Fibroblast of peridontal ligament (primary cell): Measurements from ENCODE around the gene CD247.
A peak's percentile ranks its signal among the peaks of the same experiment; 100 is the strongest.
"Not testable (repeated sequence)": the region's sequence is repeated elsewhere in the genome, so short reads cannot be mapped to it uniquely, and the experiment has no call there.

Experiments
- DNase-seq: peaks from one replicate; pipeline ENCODE4 v3.0.0-alpha.2; 2010; ENCODE audit errors: extremely low read depth

The CD247 gene

GRCh38 chr1:167518331-167518700 lies at the start of gene CD247:
TSS of gene CD247 (minus strand) at chr1:167518529. CDS start at chr1:167518465, 64 bp downstream.
- no peak for DNase-seq

GRCh38 chr1:167567663-167568062 lies 49.3 kb upstream of the CD247 start:
- no peak for DNase-seq

DNA sequence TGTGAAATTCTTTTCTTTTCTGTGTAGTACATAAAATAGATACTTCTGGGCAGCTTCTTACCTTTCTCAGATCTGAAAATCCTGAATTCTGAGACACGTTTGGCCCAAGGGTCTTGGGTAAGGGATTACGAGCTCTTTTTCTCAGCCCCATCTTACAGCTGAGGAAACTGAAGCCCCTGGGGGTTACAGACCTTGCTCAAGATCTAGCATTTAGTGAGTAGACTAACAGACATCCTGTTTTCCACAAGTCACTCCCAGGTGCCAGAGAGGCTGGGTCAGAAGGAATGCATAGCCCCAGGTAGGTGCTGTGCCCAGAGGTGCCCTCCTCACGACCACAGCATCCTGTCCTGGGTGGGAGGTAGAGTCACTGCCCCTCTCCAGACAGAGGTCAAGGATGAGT lies 48.4 kb upstream of the CD247 start:
- DNase-seq, result no peak

DNA sequence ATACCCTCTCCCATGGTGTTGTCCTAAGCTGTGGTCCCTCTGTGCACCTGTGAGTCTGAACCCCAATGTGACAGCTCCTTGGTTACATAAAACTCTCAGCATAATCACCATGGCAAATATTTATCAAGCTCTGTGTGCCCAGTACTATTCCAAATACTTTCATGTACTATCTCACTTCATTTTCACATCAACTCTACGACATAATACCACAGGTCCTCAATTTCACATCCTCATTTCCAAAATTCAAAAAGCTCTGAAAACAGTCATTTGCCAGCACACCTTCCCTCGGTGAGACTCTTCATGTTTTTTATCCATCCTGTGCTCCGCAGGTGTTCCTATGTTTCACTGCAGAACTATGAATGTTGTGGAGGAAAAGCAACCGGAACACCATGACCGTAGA lies 47.6 kb upstream of the CD247 start:
- DNase-seq, result no peak

DNA sequence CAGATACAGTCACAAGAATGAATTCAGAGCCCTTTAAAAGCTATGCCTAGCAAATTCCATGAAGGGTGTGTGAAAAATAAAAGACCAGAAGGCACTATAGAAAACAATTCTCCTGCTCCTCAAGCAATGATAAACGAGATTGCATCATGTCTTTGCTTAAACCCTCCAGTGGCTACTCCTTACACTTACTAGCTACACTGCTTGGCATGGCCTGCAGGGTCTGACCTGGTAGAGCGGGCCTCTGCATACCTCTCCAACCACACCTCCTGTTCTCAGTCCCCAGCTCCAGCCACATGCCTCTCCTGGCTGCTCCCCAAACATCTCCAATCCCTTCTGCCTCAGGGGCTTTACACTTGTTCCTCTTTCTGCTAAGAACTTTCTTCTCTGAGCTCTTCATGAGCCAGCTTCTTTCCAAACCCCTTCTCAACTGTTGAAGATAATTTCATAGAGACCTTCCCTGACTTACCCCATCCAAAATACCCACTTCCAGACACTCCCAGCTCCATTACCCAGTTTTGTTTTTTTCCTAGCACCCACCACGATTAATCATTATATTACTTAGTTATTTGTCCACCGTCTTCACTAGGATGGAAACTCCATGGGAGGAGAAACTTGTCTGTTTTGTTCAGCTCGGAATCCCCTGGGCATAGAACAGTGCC lies 46.4 kb upstream of the CD247 start:
- no peak for DNase-seq

GRCh38 chr1:167563579-167564246 lies 45.4 kb upstream of the CD247 start:
- no peak for DNase-seq

DNA sequence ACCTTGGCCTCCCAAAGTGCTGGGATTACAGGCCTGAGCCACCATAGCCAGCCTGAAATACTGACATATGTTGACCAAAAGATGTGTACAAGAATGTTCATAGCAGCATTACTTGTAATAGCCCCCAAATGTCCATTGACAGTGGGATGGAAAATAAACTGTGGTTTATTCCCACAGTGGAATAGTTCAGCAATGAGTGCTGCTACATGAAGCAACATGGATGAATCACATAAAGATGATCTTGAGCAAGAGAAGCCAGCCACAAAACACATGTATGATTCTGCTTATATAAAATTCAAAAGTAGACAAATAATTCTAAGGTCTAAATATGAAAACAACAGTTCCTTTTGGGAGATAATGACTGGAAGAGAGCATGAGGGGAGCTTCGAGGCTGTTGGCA lies 44.4 kb upstream of the CD247 start:
- peak; percentile 78 for DNase-seq

GRCh38 chr1:167561753-167562152 lies 43.4 kb upstream of the CD247 start:
- DNase-seq, result no peak

GRCh38 chr1:167555971-167556714 lies 37.8 kb upstream of the CD247 start:
- DNase-seq, result peak; percentile 85

DNA sequence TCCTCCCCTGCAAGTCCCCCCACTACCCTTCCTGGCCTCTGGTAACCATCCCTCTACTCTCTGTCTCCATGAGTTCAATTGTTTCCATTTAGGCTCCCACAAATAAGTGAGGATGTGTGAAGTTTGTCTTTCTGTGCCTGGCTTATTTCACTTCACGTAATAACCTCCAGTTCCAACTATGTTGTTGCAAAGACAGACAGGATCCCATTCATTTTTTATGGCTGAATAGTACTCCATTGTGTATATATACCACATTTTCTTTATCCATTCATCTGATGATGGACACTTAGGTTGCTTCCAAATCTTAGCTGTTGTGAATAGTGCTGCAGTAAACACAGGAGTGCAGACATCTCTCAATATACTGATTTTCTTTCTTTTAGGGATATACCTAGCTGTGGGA lies 36.7 kb upstream of the CD247 start:
- not testable (repeated sequence) for DNase-seq

GRCh38 chr1:167554028-167554779 lies 35.9 kb upstream of the CD247 start:
- no peak for DNase-seq

DNA sequence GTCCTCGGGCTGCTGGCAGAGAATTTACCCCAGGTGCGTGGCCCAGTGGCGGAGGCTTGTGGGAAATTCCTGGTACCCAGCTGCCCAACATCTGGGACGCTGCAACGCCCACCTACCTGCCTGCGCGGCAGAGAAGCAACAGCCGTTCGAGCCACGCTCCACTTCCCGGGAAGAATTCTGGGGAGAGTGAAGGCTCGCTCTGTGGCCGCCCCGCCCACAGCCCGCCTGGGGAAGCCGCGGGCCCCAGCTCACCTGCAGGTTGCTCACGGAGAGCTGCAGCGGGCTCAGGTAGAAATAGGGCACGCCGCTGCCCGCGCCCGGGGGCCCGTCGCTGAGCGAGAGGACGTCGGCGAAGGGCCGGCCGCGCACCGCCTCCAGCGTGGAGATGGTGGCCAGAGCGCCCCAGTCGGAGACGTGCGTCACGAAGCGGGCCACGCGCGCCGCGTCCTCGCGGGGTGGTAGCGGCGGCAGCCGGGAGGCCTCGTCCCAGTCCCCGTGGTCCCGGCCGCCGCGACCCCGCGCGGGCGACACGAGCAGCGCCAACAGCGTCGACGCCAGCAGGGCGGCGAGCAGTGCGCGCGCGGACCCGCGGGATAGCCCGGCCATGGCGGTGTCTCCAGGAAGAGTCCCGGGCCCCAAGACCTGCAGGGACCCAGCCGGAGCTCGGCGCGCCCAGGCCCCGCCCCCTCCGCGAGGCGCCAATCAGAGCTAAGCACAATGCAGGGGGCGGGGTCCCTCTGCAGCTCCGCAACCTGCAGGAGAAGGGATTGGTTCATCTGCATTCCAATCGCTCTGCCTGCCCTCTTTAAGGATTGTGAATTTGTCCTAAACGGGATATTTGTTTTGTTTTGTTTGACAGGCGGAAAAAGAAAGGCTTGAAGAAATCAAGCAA lies 35.1 kb upstream of the CD247 start, which contains the start of gene CREG1:
Gene CREG1, minus strand, starts transcription at position 627 of the 892 bp plus-strand sequence.
- DNase-seq, result peak; percentile 83

DNA sequence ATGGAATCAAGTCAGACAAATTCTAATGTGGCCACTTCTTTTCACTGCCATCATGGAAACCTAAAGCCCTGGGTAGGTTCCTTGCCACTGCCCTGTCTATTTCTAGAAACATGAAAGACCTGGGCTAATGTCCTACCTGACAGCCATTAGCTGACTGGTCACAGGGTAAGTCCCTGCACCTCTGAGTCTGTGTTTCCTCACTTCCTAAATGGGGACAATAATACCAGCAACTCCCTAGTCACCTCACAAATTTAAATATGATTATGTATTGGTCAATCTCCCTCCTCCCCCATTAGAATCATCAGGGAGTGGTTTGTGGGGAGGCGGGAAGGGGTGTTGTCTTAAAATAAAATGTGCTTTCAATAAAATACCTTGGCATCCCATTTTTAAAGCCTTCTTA lies 33.0 kb upstream of the CD247 start:
- DNase-seq, result no peak

DNA sequence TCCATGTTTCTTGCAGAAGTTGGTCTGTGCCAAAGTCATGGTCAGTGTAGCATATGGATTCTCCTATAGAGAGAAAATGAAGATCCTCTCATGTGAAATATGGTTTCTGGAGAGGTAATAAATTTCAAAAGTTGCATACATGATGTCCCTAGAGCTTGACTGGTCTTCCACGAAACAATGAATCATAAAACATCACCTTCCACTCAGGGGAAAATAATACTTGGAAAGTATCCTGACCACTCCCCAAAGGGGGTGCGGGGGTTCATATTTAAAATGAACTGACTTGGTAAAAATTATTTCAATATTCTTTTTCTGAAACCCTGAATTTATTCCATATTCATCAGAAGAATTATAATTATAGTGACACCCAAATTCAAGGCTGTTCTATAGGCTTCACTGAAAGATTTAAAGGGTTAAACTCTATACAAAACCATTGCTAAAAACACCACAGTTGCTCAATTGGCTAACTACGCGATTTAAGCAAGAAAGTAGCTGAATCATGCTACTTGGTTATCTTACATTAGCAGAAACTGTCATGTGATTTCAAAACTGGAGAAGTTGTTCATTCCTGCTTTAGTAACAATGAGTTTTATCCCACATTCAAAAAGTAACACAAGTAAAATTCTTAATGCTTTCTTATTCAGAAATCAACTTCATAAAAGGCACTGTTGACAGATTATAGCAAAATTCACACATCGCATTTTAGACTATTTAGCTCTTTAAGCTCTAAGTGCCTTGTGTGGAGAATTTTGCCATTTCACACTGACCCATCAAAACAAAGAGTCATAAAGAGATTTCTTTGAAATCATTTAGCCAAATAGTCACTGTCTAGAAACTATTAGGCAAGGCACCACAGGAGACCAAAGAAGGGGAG lies 30.0 kb upstream of the CD247 start:
- DNase-seq, result peak; percentile 88

GRCh38 chr1:167546935-167547334 lies 28.6 kb upstream of the CD247 start:
- no peak for DNase-seq

DNA sequence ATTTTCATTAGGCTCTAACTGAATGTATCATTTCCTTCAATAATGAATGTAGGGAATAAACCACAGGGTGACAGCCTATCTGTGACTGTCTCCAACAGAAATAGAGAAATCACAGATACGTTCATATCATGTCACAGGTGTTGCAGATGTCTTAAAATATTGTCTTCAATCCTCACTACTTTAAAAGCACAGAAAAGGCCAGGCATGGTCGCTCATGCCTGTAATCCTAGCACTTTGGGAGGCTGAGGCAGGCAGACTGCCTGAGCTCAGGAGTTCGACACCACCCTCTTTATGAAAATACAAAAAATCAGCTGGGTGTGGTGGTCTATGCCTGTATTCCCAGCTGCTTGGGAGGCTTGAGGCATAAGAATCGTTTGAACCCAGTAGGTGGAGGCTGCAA lies 27.0 kb upstream of the CD247 start:
- DNase-seq, result no peak

DNA sequence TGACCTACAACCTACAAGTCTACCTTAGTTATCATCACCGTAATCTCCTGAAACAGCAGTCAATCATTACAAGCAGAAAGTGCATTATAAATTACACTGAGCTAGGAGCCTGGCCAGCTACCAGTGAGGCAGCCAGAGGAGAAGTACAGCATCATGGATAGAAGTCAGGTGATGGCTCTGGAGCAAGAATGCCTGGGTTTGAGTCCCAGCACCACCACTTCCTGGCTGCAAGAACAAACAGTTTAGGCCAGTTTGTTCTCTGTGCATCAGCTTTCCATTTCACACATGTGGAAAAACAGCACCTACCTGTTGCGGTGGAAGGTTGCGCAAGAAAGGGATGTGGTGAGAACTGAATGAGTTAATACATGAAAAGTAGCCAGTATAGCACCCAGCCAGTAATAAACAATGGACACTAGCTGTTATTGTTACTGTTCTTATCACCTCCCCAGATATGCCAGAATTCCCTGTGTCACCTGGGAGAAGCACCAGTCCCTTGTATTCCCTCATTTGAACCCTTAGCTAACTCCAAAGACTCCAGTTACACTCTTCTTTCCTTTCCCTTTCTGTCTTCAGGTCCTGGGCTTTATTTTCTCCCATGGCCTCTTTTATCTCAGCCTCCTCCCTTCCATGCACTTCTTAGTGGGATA lies 26.2 kb upstream of the CD247 start:
- no peak for DNase-seq

- no peak for DNase-seq
Observed at GRCh38 chr1:167543199-167543990, 25.1 kb upstream of the CD247 start.
